Suprapubic skin (tissue), 4 donors: ENCODE data around the gene GALNT2. TPM values are rescaled to one million over a fixed set of nuclear protein-coding genes. Genes with fewer than 3 reads are reported as not detected.

ENCODE experiments used
- DNase-seq, 2 donors: peaks; one replicate each; pipeline ENCODE4 v3.0.0-alpha.2; 2019; ENCODE audit warnings: low spot score in 2 of 2
- H3K27ac ChIP-seq: fragments of 200-600 bp; sonication (generic); one replicate; pipeline ENCODE4 v1.5.1; 2019
- H3K27me3 ChIP-seq: fragments of 200-600 bp; sonication (generic); one replicate; pipeline ENCODE4 v1.5.1; 2019
- H3K36me3 ChIP-seq: fragments of 200-600 bp; sonication (generic); one replicate; pipeline ENCODE4 v1.5.1; 2019
- H3K4me1 ChIP-seq: fragments of 200-600 bp; sonication (generic); one replicate; pipeline ENCODE4 v1.5.1; 2019
- H3K4me3 ChIP-seq: fragments of 200-600 bp; sonication (generic); one replicate; pipeline ENCODE4 v1.5.1; 2019; ENCODE audit warnings: mild to moderate bottlenecking
- H3K9me3 ChIP-seq: fragments of 200-600 bp; sonication (generic); one replicate; pipeline ENCODE4 v1.5.1; 2019
- EP300 ChIP-seq: sonication (generic); formaldehyde crosslinking; IDR thresholded peaks from one replicate; pipeline ENCODE4 v1.6.1; 2017; ENCODE audit warnings: antibody characterized with exemption
- POLR2A ChIP-seq, 2 donors: fragments of 450-650 bp; IDR thresholded peaks; one replicate each; pipeline ENCODE4 v1.6.1; 2017; ENCODE audit warnings: antibody characterized with exemption in 2 of 2, mild to moderate bottlenecking in 2 of 2, moderate library complexity in 2 of 2
- POLR2AphosphoS5 ChIP-seq, 3 donors: sonication (generic); formaldehyde crosslinking; IDR thresholded peaks; one replicate each; pipeline ENCODE4 v1.6.1; 2017; ENCODE audit warnings: antibody characterized with exemption in 3 of 3
- WGBS: methylation state at CpG from one replicate; pipeline ENCODE4 v1.1.5; 2018; 5-methylcytosine and 5-hydroxymethylcytosine counted together
- total RNA-seq, 4 donors: library from RNA; depleted of rRNA; stranded (reverse); fragments of >200 nt; gene quantifications; one replicate each; pipeline ENCODE4 v1.1.0, GENCODE V29; 2016
- TF ChIP-seq, protein P1 (sequence below), 2 donors: fragments of 200-600 bp in 1 of 2; fragments of 450-650 bp in 1 of 2; sonication (generic) in 1 of 2; IDR thresholded peaks; one replicate each; pipeline ENCODE4 v1.5.1; 2016 to 2019; ENCODE audit warnings: antibody characterized with exemption in 2 of 2, mild to moderate bottlenecking in 1 of 2, moderate library complexity in 1 of 2

Gene GALNT2
- total RNA-seq, 4 donors from 2014 or later: 24.1 to 40.2 (median 36.4) TPM

DNA sequence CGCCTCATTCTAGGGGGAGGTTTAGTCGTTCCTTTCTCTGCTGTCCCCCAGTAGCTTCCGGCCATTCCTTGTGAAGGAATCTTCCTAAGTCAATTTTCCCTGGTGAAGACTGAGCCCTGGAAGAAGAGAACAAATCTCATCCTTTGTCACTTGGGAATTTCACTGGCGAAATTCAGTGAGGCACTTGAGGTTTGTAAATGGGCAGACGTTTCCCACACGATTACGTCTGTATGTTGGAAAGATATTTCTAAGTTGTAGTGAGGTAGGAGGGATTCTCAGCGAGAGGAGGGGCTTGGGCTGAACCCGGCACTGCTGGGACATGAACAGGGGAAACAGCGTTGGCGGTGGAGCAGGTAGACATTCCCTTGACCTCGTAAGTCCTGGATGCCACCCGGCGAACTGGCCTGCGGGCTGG is 47.2 kb downstream of the GALNT2 start:
- DNase-seq: no peak
- no peaks in the 10 kb centered on the region for H3K36me3 ChIP-seq
- no peaks in the 10 kb centered on the region for H3K9me3 ChIP-seq
- peaks cover 32% of the 10 kb centered on the region for H3K4me1 ChIP-seq
- H3K27ac ChIP-seq: peak overlapping the region; percentile 69
- TF ChIP-seq POLR2A (IDR thresholded peaks at IDR 0.05): no peak
- TF ChIP-seq, protein P1, sequence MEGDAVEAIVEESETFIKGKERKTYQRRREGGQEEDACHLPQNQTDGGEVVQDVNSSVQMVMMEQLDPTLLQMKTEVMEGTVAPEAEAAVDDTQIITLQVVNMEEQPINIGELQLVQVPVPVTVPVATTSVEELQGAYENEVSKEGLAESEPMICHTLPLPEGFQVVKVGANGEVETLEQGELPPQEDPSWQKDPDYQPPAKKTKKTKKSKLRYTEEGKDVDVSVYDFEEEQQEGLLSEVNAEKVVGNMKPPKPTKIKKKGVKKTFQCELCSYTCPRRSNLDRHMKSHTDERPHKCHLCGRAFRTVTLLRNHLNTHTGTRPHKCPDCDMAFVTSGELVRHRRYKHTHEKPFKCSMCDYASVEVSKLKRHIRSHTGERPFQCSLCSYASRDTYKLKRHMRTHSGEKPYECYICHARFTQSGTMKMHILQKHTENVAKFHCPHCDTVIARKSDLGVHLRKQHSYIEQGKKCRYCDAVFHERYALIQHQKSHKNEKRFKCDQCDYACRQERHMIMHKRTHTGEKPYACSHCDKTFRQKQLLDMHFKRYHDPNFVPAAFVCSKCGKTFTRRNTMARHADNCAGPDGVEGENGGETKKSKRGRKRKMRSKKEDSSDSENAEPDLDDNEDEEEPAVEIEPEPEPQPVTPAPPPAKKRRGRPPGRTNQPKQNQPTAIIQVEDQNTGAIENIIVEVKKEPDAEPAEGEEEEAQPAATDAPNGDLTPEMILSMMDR (IDR thresholded peaks at IDR 0.05): no peak
- TF ChIP-seq POLR2AphosphoS5 (IDR thresholded peaks at IDR 0.05): no peak
- no peak for TF ChIP-seq EP300
- 87% methylated on average over 15 of the region's 15 CpGs for WGBS
- no peak overlapping the region for H3K4me3 ChIP-seq
- no peaks in the 10 kb centered on the region for H3K27me3 ChIP-seq

GRCh38 chr1:230117694-230118093 is 50.7 kb downstream of the GALNT2 start:
- no peak for DNase-seq
- no peaks in the 10 kb centered on the region for H3K9me3 ChIP-seq
- H3K27me3 ChIP-seq: no peaks in the 10 kb centered on the region
- WGBS: 96% methylated on average over 6 of the region's 6 CpGs
- no peak overlapping the region for H3K27ac ChIP-seq
- TF ChIP-seq, protein P1 (IDR thresholded peaks at IDR 0.05): no peak
- TF ChIP-seq POLR2AphosphoS5 (IDR thresholded peaks at IDR 0.05) (no peak), POLR2A (IDR thresholded peaks at IDR 0.05) (no peak), EP300 (no peak)
- peaks cover 37% of the 10 kb centered on the region for H3K4me1 ChIP-seq
- no peak overlapping the region for H3K4me3 ChIP-seq
- no peaks in the 10 kb centered on the region for H3K36me3 ChIP-seq

DNA sequence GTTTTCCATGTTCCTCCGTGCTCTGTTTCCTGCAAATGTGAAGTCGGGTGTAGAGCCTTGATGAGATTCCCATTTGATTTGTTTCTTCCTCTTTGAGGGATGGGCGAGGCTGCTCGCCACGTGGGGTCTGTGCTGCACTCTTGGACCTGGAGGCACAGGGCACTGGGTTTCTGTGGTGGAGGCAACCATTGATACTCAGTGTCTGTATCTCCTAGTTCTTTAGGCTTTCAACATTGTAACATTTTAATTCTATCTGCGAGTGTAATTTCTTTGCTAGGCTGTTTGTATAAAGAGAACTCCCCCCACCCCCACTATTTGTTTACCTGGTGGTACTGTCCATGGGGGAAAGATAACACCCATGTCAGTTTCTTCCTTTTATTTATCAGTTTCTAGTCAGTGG is 52.3 kb downstream of the GALNT2 start:
- 90% methylated on average over 6 of the region's 6 CpGs for WGBS
- no peak for TF ChIP-seq POLR2AphosphoS5 (IDR thresholded peaks at IDR 0.05)
- TF ChIP-seq EP300: no peak
- TF ChIP-seq, protein P1 (IDR thresholded peaks at IDR 0.05): no peak
- H3K4me1 ChIP-seq: peaks cover 33% of the 10 kb centered on the region
- no peak overlapping the region for H3K4me3 ChIP-seq
- no peaks in the 10 kb centered on the region for H3K9me3 ChIP-seq
- no peaks in the 10 kb centered on the region for H3K27me3 ChIP-seq
- H3K27ac ChIP-seq: peak overlapping the region; percentile 75
- no peak for DNase-seq
- H3K36me3 ChIP-seq: no peaks in the 10 kb centered on the region

GRCh38 chr1:230120289-230120920 is 53.4 kb downstream of the GALNT2 start:
- Histone ChIP-seq H3K27ac (peak overlapping the region; percentile 86), H3K27me3 (no peaks in the 10 kb centered on the region), H3K4me3 (peak overlapping the region; percentile 17), H3K36me3 (no peaks in the 10 kb centered on the region), H3K9me3 (no peaks in the 10 kb centered on the region), H3K4me1 (peaks cover 43% of the 10 kb centered on the region)
- TF ChIP-seq, protein P1 (IDR thresholded peaks at IDR 0.05): no peak
- no peak for TF ChIP-seq POLR2A (IDR thresholded peaks at IDR 0.05)
- TF ChIP-seq POLR2AphosphoS5 (IDR thresholded peaks at IDR 0.05): peak in 1 of 3 donors; percentile 88
- TF ChIP-seq EP300: no peak
- 76% methylated on average over 11 of the region's 14 CpGs for WGBS
- DNase-seq: peak; percentile 74 to 89

DNA sequence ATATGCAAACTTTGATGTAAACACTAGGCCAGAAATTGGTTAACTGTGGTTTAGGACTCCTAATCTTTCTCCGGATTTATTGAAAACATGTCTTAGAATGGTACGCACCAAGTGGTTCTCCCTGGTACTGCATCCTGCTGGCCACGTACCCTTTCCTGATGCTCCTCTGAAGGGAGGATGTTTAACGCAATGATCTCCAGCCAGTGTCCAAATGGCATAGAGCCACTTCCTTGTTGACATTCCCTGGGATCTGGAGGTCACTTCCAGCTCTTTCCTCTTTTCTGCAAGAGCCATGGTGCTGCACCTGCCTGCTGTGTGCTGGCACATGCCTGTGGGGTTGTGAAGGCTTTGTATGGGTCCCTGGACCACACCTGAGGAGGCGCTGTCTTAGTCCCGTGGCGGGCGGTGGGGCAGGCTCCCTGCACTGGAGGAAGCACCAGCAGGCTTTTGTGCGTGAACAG is 53.9 kb downstream of the GALNT2 start:
- peak overlapping the region; percentile 17 for H3K4me3 ChIP-seq

More for the DNA sequence above, 53.9 kb downstream of the GALNT2 start:
- no peak for DNase-seq
- Histone ChIP-seq H3K36me3 (no peaks in the 10 kb centered on the region), H3K27ac (peak overlapping the region; percentile 86), H3K9me3 (no peaks in the 10 kb centered on the region), H3K4me1 (peaks cover 49% of the 10 kb centered on the region), H3K27me3 (no peaks in the 10 kb centered on the region)
- 69% methylated on average over 9 of the region's 9 CpGs for WGBS
- TF ChIP-seq EP300: no peak
- TF ChIP-seq POLR2AphosphoS5 (IDR thresholded peaks at IDR 0.05): no peak
- TF ChIP-seq, protein P1 (IDR thresholded peaks at IDR 0.05): peak; percentile 22 to 75
- no peak for TF ChIP-seq POLR2A (IDR thresholded peaks at IDR 0.05)
